Measurements from ENCODE around the gene FBXW8.

FBXW8 gene

DNA sequence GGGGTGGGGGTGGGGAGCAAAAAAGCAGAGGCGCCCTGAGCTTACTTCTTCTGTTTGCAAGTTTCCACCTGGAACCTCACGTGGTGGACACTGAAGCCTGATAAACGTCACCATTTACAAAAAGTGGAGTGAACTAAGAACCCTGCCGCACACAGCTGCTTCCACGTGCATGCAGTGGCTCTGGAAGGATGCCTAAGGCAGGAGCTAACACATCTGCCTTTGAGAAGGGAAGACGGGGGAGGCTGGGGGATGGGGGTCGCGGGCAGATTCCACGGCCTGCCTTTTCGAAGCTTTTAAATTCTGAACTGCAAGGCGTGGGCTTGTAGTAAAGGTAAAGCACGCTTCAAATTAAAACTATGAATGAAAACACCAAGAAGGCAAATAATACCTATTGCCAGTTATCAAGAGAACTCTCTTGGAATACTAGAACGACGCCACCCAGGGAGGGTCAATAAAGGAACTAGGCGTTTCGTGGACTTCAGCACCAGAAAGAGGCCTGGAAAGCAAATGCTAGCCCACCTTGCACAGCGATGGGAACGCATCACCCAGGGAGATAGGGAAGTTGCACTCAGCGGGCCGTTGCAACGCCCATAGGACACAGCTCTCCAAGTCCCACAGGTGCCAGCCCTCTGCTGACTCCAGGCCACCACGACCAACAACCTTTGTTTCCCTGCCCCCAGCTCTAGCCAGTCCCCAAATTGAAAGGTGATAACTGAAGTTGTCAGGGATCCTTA is 126.7 kb downstream of the FBXW8 start:
- no peak for DNase-seq (ENCODE audit: low read depth, low spot score)

DNA sequence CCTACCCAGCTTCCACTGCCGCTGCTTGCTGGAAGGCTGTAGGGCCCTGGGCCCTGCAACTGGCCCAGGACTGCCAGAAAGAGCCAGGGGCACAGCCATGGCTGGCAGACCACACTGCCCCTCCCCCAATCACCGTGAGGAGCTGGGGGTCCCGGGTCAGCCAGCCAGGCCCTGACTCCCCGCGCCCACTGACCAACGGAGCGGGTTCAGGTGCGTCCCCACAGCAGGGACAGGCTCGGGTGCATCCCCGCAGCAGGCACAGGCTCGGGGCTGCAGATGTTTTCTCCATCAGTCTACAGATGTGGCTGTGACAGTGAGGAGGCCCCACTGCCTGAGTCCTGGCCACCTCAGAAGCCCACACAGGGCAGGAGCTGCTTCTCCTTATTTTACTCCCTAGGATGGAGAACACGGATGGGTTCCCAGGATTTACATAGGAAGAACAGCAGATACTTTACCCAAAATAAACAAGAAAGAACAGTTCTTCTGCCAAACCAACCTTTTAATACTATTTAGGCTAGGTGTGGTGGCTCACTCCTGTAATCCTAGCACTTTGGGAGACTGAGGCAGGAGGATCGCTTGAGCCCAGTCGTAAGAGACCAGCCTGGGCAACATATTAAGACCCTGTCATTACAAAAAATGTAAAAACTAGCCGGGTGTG is 127.4 kb downstream of the FBXW8 start:
- no peak for DNase-seq (ENCODE audit: low read depth, low spot score)

DNA sequence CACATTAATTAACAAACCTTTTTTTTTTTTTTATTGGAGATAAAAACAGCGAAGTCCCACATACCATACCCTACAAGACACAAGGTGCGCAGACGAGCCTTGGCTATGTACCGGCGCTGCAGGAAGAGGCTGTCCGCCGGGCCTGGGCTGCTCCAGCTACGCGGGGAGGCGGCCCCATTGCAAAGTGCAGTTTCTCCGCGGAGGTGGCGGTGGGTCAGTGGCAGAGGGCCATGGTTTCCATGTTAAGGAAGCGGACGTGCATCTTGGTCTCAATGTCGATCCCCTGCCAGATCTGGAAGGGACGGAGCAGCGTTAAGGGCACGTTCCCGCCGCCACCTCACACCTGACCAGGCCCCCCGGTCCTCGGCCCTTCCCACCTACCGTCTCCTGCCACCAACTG is 128.2 kb downstream of the FBXW8 start:
- DNase-seq (ENCODE audit: low read depth, low spot score): no peak

DNA sequence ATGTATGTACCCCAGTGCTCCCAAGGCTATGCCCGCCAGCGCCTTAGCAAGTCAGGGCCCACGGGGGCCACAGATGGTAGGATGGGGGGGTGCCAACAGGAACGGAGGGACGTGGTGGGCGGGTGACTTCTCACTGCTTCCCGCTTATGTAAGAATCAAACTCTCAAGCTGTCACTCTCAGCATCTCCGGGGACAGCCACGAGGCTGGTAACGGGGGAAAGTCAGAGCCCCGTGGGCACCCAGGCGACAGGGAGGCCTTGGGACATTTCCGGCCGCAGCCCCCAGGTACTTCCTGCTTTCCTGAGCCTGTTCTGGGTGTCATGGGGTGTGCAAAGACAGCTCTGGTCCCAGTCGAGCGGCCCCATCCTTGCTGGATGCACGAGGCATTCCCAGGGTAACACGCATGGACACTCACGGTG is 129.2 kb downstream of the FBXW8 start:
- DNase-seq (ENCODE audit: low read depth, low spot score): no peak

DNA sequence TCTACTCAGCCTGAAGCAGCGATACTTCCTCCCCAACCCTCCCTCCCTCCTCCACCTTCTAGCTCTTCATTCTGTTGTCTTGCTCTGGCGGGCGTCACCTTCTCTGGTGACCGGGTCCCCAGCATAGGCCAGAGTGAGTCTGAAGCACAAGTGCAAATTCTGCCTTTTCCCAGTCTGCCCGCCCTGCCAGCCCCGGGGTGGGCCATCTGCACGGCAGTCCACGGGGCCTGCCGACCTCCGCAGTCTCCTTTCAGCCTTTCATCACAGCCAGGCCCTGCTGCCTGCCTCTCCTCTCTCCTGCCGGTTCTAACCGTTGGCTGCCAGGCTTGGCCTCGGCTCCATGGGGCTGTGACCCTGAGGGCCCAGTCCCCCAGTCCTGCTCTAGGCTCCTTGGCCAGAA is 129.7 kb downstream of the FBXW8 start:
- no peak for DNase-seq (ENCODE audit: low read depth, low spot score)

DNA sequence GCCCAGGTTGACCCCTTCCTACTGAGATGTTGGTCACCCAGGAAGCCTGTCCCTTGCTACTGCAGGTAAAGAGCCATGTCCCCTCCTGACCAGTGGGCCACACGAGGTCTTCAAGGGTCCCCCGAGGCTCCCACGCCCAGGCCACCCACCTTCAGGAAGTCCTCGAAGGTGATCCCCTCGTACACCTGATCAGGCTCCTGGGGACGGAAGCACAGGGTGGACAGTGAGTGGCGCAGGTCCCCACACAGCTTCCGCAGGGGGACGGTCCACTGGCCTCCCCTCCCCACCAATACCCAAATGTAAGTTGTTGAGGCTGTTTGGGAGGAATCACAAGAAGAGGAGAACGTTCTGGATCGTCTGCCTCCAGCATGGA is 131.0 kb downstream of the FBXW8 start:
- DNase-seq (ENCODE audit: low read depth, low spot score): no peak

DNA sequence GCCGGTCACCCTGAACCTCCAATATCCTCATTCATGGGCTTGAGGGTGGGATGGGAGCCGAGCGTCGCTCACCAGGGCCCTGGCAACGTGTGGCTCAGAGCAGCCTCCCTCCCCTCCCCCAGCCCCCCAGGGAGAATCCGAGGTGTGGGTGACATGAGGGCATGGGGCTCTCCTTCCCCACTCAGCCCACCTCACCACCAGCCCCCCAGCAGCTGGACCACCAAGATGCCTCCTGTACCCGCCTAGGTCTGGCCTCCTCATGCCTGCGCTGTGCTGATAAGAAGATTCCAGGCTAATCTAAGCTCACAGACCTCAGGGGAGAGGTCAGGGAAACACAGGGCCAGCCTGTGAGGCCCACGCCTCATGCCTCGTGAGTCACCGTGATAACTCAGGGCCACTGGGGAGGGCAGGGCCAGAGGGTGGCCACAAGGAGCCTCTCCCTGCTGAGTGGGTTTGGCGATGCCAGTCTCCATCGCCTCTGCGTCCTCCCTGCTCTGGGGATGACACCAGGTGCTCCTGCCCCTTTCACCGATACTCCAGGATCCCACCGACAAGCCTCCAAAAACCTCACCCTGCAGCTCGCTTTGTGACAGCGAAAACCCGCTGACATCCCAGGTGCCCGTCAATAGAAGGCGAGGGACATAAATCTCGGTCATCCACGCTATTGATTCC is 131.6 kb downstream of the FBXW8 start:
- DNase-seq (ENCODE audit: low read depth, low spot score): no peak

DNA sequence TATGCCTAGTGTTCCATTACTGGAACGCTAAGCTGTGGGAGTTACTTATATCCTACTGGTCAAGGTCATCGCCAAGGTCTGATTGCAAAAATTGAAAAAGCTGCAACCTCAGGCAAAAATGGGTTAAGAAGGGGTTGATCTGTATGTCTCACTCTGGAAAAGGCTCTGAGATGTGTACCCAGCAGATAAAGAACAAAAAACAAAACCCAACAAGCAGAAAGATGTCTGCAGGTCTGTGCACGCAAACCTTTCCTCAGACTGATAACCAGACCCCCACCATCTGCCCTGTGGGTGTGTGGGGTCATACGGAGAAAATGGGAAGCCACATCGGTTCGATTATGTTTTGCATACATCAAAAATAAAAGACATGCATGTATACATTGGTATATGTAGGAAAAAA is 132.1 kb downstream of the FBXW8 start:
- no peak for DNase-seq (ENCODE audit: low read depth, low spot score)

DNA sequence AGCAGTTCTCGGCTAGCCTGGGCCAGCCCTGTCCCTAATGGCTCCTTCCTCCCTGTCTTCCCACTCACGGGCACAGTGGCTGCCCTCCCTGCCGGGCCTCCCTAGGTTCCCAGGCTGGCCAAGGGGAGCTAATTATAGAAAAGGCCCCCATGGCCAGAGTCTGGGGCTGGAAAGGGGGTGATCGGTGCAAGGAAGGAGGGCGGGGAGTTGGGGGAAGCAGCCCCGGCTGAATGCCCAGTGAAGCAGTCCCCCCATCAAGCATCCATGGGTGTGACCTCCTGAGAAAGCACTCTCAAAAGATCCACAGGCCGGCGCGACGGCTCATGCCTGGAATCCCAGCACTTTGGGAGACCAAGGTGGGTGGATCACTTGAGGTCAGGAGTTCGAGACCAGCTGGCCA is 133.6 kb downstream of the FBXW8 start:
- no peak for DNase-seq (ENCODE audit: low read depth, low spot score)

DNA sequence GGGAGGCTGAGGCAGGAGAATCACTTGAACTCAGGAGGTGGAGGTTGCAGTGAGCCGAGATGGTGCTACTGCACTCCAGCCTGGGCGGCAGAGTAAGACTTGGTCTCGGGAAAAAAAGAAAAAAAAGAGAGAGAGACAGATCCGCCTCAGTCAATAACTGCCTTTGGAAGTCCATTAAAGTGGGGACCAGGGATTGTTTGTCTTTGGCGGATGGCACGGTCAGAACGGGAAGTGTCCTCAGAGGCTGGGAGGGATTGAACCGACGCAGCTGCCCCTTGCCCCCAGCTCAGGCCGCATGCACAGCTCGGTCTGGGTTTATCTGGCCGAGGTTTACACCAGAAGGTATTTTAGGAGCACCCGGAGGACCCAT is 134.0 kb downstream of the FBXW8 start:
- DNase-seq (ENCODE audit: low read depth, low spot score): no peak

DNA sequence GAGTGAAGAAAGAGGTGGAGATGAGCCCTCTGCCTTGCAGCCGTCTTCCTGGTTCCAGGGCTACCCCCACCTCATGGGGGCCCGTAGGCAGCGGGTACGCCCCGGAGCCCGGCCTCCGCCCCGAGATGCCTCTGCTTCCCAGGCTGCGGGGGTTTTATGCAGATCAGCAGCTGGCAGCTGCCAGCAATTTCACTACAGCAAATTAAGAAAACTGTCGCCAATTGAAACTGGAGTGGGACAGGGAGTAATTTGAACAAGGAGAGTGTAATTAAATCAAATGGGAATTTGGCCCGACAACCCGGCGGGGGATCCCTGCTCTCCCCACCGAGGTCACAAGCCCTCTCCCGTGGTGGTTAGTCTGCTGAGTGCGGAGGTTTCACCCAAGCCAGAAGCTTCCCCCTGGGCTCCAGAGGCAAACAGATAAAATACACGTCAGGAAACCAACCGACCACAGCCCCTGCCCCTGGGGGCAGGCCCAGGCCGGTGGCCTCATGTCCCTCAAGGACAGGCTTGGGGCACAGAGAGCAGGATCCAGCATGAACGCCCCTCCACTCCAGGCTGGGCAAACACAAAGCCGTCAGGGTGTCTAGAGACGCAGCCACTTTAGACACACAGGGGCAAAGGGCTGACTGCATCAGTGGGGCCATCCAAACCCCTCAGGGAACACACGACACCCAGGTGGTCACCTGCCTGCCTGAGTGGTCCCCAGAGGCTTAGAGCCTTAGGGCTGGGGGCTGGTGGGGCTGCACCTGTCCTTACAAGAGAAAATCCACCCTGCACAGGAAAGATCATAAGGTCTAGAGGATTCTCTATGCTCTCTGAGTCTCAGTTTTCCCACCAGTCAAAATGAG is 134.6 kb downstream of the FBXW8 start:
- no peak for DNase-seq (ENCODE audit: low read depth, low spot score)

DNA sequence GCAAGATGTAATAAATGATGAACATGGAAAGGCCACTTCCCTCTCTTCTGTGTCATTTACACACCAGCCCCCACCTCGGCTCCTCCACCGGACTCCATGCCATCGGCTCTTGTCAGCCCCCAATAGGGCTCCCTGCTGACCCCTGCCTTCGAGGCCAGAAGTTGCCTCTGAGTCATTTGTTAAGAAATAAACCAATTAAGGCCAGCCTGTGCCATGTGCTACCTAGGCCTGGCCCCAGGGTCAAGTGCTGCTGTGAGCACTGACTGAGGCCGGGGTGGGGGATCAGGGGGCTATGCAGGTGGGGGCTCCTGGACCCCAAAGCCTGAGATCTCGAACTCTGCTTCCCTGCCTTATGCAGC is 135.2 kb downstream of the FBXW8 start:
- no peak for DNase-seq (ENCODE audit: low read depth, low spot score)

DNA sequence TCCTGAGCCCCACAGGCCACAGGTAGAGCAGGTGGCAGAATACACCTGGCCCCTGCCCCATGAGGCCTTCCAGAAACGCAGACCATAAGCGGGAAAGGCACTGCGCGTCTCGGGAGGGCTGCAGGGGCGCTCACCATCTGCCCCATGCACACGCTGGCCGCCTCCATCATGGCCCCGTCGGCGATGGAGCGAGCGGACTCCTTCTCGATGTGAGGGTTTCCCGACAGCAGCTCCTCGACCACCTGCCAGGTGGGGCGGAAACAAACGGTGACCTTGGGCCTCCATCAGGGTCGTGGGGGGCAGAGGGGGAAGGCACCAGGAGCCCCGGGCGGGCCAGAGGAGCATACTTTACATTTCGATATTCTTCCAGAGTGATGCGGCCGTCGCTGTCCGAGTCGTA is 135.7 kb downstream of the FBXW8 start:
- no peak for DNase-seq (ENCODE audit: low read depth, low spot score)

DNA sequence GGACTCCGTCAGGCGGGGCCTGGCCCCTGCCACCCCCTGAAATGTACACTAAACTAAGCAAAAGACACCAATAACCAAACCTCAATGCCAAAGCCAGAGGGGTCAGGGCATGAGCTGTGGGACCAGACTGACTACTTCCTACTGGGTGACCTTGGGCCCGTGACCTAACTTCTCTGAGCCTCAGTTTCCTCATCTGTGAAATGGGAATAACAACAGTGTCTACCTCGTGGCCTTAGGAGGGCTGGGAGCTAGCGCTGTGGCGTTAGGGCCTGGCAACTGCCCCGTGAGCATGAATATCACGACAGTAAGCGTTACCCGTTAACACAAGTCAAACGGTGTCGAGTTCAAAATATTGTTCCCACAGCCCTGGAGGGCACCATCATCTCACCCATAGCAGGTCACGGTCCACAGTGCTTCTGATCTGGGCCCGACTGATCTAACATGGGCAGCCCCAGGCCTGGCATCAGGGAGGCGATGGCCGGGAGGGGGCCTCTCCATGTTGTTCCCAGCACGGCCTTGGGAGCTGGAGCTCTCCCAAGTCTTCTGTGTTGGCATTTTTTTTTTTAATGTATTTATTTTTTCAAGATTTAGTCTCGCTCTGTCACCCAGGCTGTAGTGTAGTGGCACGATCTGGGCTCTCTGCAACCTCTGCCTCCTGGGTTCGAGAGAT is 136.2 kb downstream of the FBXW8 start:
- DNase-seq (ENCODE audit: low read depth, low spot score): no peak

DNA sequence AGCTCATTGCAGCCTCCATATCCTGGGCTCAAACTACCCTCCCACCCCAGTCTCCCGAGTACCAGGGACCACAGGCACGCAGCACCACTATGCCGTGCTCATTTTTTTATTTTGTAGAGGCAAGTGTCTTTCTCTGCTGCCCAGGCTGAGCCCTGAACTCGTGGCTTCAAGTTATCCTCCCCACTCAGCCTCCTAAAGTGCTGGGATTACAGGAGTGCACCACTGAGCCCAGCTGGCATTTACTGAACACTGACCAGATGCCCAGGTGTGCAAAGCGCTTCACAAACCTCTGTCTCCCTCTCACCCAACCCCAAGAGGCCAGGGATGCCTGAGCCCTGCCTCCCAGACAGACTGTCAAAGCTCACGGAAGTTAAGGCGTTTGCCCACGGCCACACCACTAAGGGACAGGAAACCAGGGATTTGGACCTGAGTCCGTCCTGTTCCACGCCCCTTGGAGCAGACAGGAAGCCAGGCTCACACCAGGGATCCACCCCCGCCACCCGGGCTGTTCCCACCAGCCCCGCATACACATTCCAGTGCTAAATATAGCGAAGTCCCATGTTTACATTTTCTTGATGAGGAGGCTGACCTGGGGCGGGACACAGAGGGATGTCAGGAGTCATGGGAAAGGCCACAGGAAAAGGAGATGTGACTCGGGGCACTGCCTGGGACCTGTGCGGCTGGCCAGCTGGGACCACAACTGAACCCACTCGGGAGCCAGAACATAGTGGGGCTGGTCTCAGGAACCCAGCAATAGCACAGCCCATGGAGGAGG is 137.2 kb downstream of the FBXW8 start:
- DNase-seq (ENCODE audit: low read depth, low spot score): no peak

DNA sequence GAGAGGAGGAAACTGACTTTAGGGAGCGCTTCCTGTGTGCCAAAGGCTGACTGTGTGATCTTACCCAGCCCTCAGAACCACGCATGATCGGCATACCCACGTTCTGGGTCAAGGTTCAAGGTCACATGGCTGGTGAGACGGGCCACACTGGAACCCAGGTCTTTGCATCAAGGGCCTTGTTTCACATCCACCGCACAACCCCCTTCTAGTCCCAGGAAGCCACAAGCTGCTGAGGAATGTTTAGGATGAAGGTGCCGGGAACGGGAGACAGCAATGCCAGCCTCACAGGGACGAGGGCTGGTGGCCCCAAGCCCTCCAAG is 137.8 kb downstream of the FBXW8 start:
- DNase-seq (ENCODE audit: low read depth, low spot score): no peak

DNA sequence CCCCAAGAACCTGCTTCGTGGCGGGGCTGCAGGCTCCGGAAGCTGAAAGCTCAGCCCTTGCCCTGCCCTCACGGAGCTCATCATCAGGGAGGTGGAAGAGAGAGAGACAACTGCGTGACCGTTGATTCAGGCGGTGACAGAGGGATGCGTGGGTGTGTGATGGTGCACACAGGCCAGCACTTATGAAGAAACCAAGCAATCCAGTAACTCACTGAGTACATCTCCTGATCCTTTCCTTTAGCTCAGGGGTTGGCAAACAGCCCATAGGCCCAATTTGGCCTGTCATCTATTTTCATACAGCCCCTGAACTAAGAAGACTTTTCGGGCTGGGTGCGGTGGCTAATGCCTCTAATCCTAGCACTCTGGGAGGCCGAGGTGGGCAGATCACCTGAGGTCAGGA is 138.5 kb downstream of the FBXW8 start:
- no peak for DNase-seq (ENCODE audit: low read depth, low spot score)

DNA sequence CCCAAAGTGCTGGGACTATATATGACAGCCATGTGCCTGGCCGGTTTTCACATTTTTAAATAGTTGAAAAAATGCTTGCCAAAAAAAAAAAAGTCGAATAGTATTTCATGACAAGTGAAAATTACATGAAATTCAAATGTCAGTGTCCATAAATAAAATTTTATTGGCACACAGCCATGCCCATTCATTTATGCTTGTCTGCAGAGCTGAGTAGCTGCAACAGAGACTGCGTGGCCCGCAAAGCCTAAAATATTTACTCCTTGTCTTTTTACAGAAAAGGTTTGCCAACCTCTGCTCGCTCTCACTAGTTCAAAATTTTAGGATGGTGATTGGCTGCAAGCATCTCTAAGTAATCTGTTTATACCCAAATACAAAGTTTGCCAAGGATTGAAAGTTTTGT is 139.3 kb downstream of the FBXW8 start:
- DNase-seq (ENCODE audit: low read depth, low spot score): no peak

DNA sequence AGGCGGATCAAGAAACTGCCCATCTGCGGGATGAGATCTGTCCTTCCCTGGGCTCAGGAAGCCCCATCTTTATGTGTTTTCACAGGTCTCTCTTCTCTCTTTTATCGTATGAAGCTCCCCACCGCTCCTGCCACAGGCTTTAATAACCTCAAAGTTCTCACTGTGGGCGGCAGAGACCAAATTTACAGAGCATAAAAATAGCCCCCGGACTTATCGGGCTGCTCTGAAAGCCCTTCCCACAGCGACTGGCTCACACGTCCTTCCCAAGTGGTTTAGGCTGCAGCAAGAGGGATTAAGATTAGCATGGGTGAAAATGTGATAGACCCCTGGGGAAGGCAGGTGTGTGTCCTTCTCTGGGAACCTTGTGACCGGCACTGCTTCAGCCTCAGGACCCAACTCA is 140.6 kb downstream of the FBXW8 start:
- DNase-seq (ENCODE audit: low read depth, low spot score): no peak

DNA sequence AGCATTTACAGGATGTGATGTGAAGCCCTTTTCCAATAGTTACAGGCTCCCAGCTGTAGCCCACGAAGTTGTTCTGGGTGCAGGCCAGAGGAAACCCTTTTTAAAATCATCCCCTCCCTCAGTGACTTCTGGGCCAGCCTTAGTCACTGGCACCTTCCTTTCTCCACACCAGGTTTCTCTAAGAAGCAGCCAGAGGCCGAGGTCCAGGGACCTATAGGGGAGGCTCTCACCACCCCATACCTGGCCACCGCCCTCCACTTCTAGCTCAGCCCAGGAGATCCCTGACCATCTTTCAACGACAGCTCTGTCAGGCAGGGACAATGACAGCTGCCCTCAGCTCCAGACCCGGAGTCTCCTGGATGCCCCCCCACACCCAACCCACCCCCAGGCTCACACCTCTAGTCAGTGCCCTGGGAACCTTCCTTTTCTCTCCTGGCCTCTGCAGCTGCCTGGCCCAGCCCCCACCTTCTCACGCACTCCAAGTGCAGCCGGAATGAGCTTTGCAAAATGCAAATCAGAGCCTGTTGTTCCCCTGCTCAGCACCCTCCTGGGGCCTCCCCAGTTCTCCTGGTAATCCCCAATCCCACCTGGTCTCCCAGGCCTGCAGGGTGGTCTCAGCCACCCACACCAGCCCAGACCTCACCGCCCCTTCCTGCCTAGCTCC is 141.8 kb downstream of the FBXW8 start:
- no peak for DNase-seq (ENCODE audit: low read depth, low spot score)

DNA sequence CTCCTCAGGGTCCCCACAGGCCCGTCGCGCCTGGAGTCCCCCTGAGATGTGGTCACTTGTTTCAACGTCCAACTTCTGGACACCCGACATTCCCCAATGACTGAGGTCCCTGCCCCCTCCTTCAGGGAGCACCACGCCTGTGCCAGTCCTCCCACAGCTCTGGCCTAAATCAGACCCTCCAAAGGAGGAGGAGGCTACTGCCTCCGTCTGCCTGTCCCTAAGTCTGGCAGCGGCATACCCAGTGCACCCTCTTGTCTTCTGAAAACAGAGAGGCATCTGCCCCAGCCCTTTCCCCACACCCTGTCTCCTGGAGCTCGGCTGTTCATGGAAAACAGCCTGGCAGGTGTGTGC is 142.3 kb downstream of the FBXW8 start:
- no peak for DNase-seq (ENCODE audit: low read depth, low spot score)
